ENCODE results near the gene FNBP1. TPM values are rescaled to one million over a fixed set of nuclear protein-coding genes. Genes with fewer than 3 reads are reported as not detected.

FNBP1 gene
- total and polyA plus RNA-seq, 2 donors (not counting 1 experiment from before 2014, with no cell fraction given): 20.8 to 44.3 TPM

GRCh38 chr9:130058887-130059286, 15.9 kb upstream of the FNBP1 start:
- Histone ChIP-seq H3K4me2 (ENCODE audit: extremely low read depth, insufficient read depth, low read length) (no peak overlapping the region), H3K9ac (ENCODE audit: insufficient read depth, low read length) (no peak overlapping the region), H4K20me1 (ENCODE audit: control insufficient read depth, extremely low read depth, insufficient read depth, low read length) (no peaks in the 10 kb centered on the region), H2AFZ (ENCODE audit: low read length) (no peak overlapping the region), H3K4me3 (replicated peaks in 1 of 4; ENCODE audit: control extremely low read depth in 1 of 4, insufficient read depth in 1 of 4, low read depth in 3 of 4, low read length in 4 of 4) (no peak overlapping the region), H3K27me3 (ENCODE audit: control insufficient read depth, insufficient read depth, low read length) (no peaks in the 10 kb centered on the region), H3K4me1 (ENCODE audit: control insufficient read depth, extremely low read depth, insufficient read depth, low read length) (no peaks in the 10 kb centered on the region), H3K27ac (ENCODE audit: insufficient read depth, low read length) (no peak overlapping the region), H3K36me3 (ENCODE audit: control insufficient read depth, insufficient read depth, low read length) (no peaks in the 10 kb centered on the region), H3K9me3 (ENCODE audit: control insufficient read depth, insufficient read depth, low read depth, low read length) (no peaks in the 10 kb centered on the region), H3K79me2 (ENCODE audit: control insufficient read depth, insufficient read depth, low read length) (peaks cover 56% of the 10 kb centered on the region)
- peak in 1 of 2 donors; percentile 83 for DNase-seq (ENCODE audit: low read depth in 2 of 2)
- TF ChIP-seq EZH2 (IDR thresholded peaks at IDR 0.05; ENCODE audit: low read length, missing control alignments): no peak
- TF ChIP-seq, protein P1, sequence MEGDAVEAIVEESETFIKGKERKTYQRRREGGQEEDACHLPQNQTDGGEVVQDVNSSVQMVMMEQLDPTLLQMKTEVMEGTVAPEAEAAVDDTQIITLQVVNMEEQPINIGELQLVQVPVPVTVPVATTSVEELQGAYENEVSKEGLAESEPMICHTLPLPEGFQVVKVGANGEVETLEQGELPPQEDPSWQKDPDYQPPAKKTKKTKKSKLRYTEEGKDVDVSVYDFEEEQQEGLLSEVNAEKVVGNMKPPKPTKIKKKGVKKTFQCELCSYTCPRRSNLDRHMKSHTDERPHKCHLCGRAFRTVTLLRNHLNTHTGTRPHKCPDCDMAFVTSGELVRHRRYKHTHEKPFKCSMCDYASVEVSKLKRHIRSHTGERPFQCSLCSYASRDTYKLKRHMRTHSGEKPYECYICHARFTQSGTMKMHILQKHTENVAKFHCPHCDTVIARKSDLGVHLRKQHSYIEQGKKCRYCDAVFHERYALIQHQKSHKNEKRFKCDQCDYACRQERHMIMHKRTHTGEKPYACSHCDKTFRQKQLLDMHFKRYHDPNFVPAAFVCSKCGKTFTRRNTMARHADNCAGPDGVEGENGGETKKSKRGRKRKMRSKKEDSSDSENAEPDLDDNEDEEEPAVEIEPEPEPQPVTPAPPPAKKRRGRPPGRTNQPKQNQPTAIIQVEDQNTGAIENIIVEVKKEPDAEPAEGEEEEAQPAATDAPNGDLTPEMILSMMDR (conservative IDR thresholded peaks at IDR 0.05 in 1 of 2, IDR thresholded peaks at IDR 0.05 in 1 of 2; ENCODE audit: low read depth in 1 of 2, low read length in 2 of 2): no peak

DNA sequence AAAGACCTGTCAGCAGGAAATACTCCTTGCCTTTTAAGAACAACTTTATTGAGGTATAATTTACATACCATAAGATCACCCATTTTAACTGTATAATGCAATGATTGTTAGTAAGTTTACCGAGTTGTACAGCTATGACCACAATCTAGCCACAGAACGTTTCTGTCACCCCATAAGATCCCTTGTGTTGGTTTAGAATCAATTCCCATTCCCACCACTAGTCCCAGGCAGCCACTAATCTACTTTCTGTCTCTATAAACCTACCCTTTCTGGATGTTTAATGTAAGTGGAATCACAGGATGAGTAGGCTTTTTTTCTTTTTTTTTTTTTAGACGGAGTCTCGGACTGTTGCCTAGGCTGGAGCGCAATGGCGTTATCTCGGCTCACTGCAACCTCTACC, 15.2 kb upstream of the FNBP1 start:
- no peak overlapping the region for H3K27ac ChIP-seq (ENCODE audit: insufficient read depth, low read length)
- no peak overlapping the region for H2AFZ ChIP-seq (ENCODE audit: low read length)
- no peak overlapping the region for H3K4me3 ChIP-seq (replicated peaks in 1 of 4; ENCODE audit: control extremely low read depth in 1 of 4, insufficient read depth in 1 of 4, low read depth in 3 of 4, low read length in 4 of 4)
- no peak overlapping the region for H3K4me2 ChIP-seq (ENCODE audit: extremely low read depth, insufficient read depth, low read length)
- no peak overlapping the region for H3K9ac ChIP-seq (ENCODE audit: insufficient read depth, low read length)
- peaks cover 58% of the 10 kb centered on the region for H3K79me2 ChIP-seq (ENCODE audit: control insufficient read depth, insufficient read depth, low read length)
- no peaks in the 10 kb centered on the region for H3K27me3 ChIP-seq (ENCODE audit: control insufficient read depth, insufficient read depth, low read length)
- H3K4me1 ChIP-seq (ENCODE audit: control insufficient read depth, extremely low read depth, insufficient read depth, low read length): no peaks in the 10 kb centered on the region
- no peaks in the 10 kb centered on the region for H3K36me3 ChIP-seq (ENCODE audit: control insufficient read depth, insufficient read depth, low read length)
- TF ChIP-seq EZH2 (IDR thresholded peaks at IDR 0.05; ENCODE audit: low read length, missing control alignments): no peak
- TF ChIP-seq, protein P1 (conservative IDR thresholded peaks at IDR 0.05 in 1 of 2, IDR thresholded peaks at IDR 0.05 in 1 of 2; ENCODE audit: low read depth in 1 of 2, low read length in 2 of 2): peak; percentile 9 to 35
- no peaks in the 10 kb centered on the region for H3K9me3 ChIP-seq (ENCODE audit: control insufficient read depth, insufficient read depth, low read depth, low read length)
- DNase-seq (ENCODE audit: low read depth in 2 of 2): no peak
- H4K20me1 ChIP-seq (ENCODE audit: control insufficient read depth, extremely low read depth, insufficient read depth, low read length): no peaks in the 10 kb centered on the region

DNA sequence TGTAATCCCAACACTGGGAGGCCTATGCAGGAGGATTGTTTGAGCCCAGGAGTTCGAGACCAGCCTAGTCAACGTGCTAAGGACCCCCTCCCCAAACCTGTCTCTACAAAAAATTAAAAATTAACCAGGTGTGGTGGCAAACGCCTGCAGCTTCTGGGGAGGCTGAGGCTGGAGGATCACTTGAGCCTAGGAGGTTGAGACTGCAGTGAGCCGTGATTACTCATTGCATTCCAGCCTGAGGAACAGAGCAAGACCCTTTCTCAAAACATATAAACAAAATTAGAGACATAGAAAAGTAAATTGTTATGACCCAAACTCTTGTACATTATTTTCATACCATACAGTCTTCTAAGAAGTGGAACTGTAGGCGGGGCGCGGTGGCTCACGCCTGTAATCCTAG, 11.8 kb upstream of the FNBP1 start:
- DNase-seq (ENCODE audit: low read depth in 2 of 2): no peak
- no peaks in the 10 kb centered on the region for H3K4me1 ChIP-seq (ENCODE audit: control insufficient read depth, extremely low read depth, insufficient read depth, low read length)
- H3K4me2 ChIP-seq (ENCODE audit: extremely low read depth, insufficient read depth, low read length): peak overlapping the region; percentile 95
- peak overlapping the region; percentile 73 to 98 (median 90) for H3K4me3 ChIP-seq (replicated peaks in 1 of 4; ENCODE audit: control extremely low read depth in 1 of 4, insufficient read depth in 1 of 4, low read depth in 3 of 4, low read length in 4 of 4)
- TF ChIP-seq, protein P1 (conservative IDR thresholded peaks at IDR 0.05 in 1 of 2, IDR thresholded peaks at IDR 0.05 in 1 of 2; ENCODE audit: low read depth in 1 of 2, low read length in 2 of 2): no peak
- no peak for TF ChIP-seq EZH2 (IDR thresholded peaks at IDR 0.05; ENCODE audit: low read length, missing control alignments)
- no peak overlapping the region for H3K9ac ChIP-seq (ENCODE audit: insufficient read depth, low read length)
- H3K36me3 ChIP-seq (ENCODE audit: control insufficient read depth, insufficient read depth, low read length): no peaks in the 10 kb centered on the region
- H3K27me3 ChIP-seq (ENCODE audit: control insufficient read depth, insufficient read depth, low read length): no peaks in the 10 kb centered on the region
- no peak overlapping the region for H3K27ac ChIP-seq (ENCODE audit: insufficient read depth, low read length)
- H2AFZ ChIP-seq (ENCODE audit: low read length): no peak overlapping the region
- no peaks in the 10 kb centered on the region for H4K20me1 ChIP-seq (ENCODE audit: control insufficient read depth, extremely low read depth, insufficient read depth, low read length)
- H3K9me3 ChIP-seq (ENCODE audit: control insufficient read depth, insufficient read depth, low read depth, low read length): no peaks in the 10 kb centered on the region
- H3K79me2 ChIP-seq (ENCODE audit: control insufficient read depth, insufficient read depth, low read length): peaks cover 40% of the 10 kb centered on the region

Measured in fibroblast of lung (primary cell).